IMR-90 (cell line): ENCODE data around the gene FOXP1.

Source experiments
- CEBPB ChIP-seq: IDR thresholded peaks from 2 replicates; pipeline ENCODE4 v1.6.1; 2012; ENCODE audit warnings: low read depth, low read length, improper control_type of control experiment
- CHD1 ChIP-seq: IDR thresholded peaks from 2 replicates; pipeline ENCODE4 v1.6.1; 2012; ENCODE audit warnings: low read depth, low read length, improper control_type of control experiment
- CTCF ChIP-seq: conservative IDR thresholded peaks from 2 replicates; pipeline ENCODE4 v1.5.1; 2012; ENCODE audit warnings: mild to moderate bottlenecking, low read depth, low read length, improper control_type of control experiment
- ELK1 ChIP-seq: fragments of 150-350 bp; IDR thresholded peaks from 2 replicates; pipeline ENCODE4 v1.6.1; 2016; ENCODE audit warnings: low read depth, mild to moderate bottlenecking, low read length, moderate library complexity, borderline replicate concordance
- FOS ChIP-seq: fragments of 150-350 bp; IDR thresholded peaks from 2 replicates; pipeline ENCODE4 v1.6.1; 2016; ENCODE audit warnings: low read depth, low read length
- MAFK ChIP-seq: IDR thresholded peaks from 2 replicates; pipeline ENCODE4 v1.6.1; 2012; ENCODE audit warnings: low read depth, low read length, improper control_type of control experiment
- MXI1 ChIP-seq: IDR thresholded peaks from 2 replicates; pipeline ENCODE4 v1.6.1; 2012; ENCODE audit warnings: low read depth, mild to moderate bottlenecking, low read length, moderate library complexity, borderline replicate concordance
- POLR2A ChIP-seq: IDR thresholded peaks from 2 replicates; pipeline ENCODE4 v1.6.1; 2012; ENCODE audit warnings: mild to moderate bottlenecking, low read depth, low read length
- RAD21 ChIP-seq: IDR thresholded peaks from 2 replicates; pipeline ENCODE4 v1.6.1; 2012; ENCODE audit warnings: low read length, improper control_type of control experiment
- RCOR1 ChIP-seq: IDR thresholded peaks from 2 replicates; pipeline ENCODE4 v1.6.1; 2012; ENCODE audit warnings: mild to moderate bottlenecking, low read length, improper control_type of control experiment; ENCODE audit not compliant: insufficient replicate concordance
- SMC3 ChIP-seq: fragments of 150-350 bp; IDR thresholded peaks from 2 replicates; pipeline ENCODE4 v1.6.1; 2016; ENCODE audit warnings: low read depth, mild to moderate bottlenecking, antibody characterized with exemption, low read length, moderate library complexity
- USF2 ChIP-seq: fragments of 150-350 bp; IDR thresholded peaks from 2 replicates; pipeline ENCODE4 v1.6.1; 2017; ENCODE audit warnings: mild to moderate bottlenecking, antibody characterized with exemption, low read length, low read depth

GRCh38 chr3:71139496-71139895 is 444.0 kb downstream of the FOXP1 start:
- no peak for TF ChIP-seq CTCF
- TF ChIP-seq POLR2A: no peak
- TF ChIP-seq RCOR1: no peak
- TF ChIP-seq FOS: no peak
- TF ChIP-seq CEBPB: no peak
- no peak for TF ChIP-seq MAFK
- TF ChIP-seq SMC3: no peak
- no peak for TF ChIP-seq MXI1
- no peak for TF ChIP-seq USF2
- TF ChIP-seq ELK1: no peak
- TF ChIP-seq CHD1: no peak
- TF ChIP-seq RAD21: no peak
